LNCaP clone FGC (cell line): Measurements from ENCODE around the gene WDR33.

Experiments
- DNase-seq: peaks from one replicate; pipeline ENCODE4 v3.0.0-alpha.2; 2011; ENCODE audit warnings: low read depth
- H3K4me3 ChIP-seq: 2 replicates; pipeline ENCODE4 v1.5.1; 2011; ENCODE audit warnings: mild to moderate bottlenecking, low read depth, low read length, control low read depth
- CTCF ChIP-seq: IDR thresholded peaks from 2 replicates; pipeline ENCODE4 v1.5.1; 2012; ENCODE audit warnings: mild to moderate bottlenecking; ENCODE audit not compliant: control insufficient read depth, insufficient read depth; ENCODE audit errors: extremely low read depth

Gene WDR33

GRCh38 chr2:127676906-127677305 is 134.1 kb downstream of the WDR33 start:
- no peak overlapping the region for H3K4me3 ChIP-seq
- DNase-seq = no peak
- no peak for TF ChIP-seq CTCF

- TF ChIP-seq CTCF = peak; percentile 19; the same call in 1 of the 2 replicates
- no peak for DNase-seq
- H3K4me3 ChIP-seq = peak within 1 kb of the TSS; percentile 25
Observed at GRCh38 chr2:127675331-127676261, 135.4 kb downstream of the WDR33 start, which contains the start of gene LIMS2. Gene LIMS2 (minus strand): TSS chr2:127675530. CDS start chr2:127675024, 506 bp downstream.

- no peak for TF ChIP-seq CTCF
- DNase-seq = no peak
- no peak overlapping the region for H3K4me3 ChIP-seq
Observed at GRCh38 chr2:127674241-127675209, 136.4 kb downstream of the WDR33 start.

GRCh38 chr2:127673291-127674069 is 137.5 kb downstream of the WDR33 start:
- H3K4me3 ChIP-seq = no peak overlapping the region
- DNase-seq = no peak
- TF ChIP-seq CTCF = no peak

GRCh38 chr2:127672341-127673224 is 138.4 kb downstream of the WDR33 start:
- no peak for TF ChIP-seq CTCF
- no peak for DNase-seq
- H3K4me3 ChIP-seq = no peak overlapping the region
